ENCODE measurements around the gene RYR2.

Gene RYR2

DNA sequence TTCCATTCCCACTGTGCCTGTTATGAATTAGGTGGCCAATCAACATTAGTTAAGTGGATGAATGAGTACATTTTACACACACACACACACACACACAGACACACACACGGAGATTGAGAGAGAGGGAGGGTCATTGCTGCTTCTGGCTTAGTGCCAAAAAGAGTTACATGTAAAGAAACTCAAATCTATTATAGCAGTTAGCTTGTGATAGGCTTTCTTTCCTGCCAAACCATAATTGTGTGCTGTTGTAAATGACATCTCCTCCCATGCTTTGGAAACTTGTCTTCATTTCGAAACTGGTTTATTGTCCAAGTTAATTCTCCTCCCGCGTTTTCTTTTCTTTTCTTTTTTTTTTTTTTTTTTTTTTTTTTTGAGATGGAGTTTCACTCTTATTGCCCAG, 36.3 kb upstream of the RYR2 start:
- TF ChIP-seq SNAI2 (CRISPR knock-in tag; IDR thresholded peaks at IDR 0.05) (no peak), OSR1 (CRISPR knock-in tag; IDR thresholded peaks at IDR 0.05) (no peak), TCF4 (CRISPR knock-in tag; IDR thresholded peaks at IDR 0.05; ENCODE audit: borderline replicate concordance) (no peak), ZNF8 (CRISPR knock-in tag; IDR thresholded peaks at IDR 0.05) (no peak), CSDC2 (CRISPR knock-in tag; IDR thresholded peaks at IDR 0.05) (no peak), ZC3H10 (CRISPR knock-in tag; IDR thresholded peaks at IDR 0.05) (no peak), TOX (CRISPR knock-in tag; IDR thresholded peaks at IDR 0.05; ENCODE audit: borderline replicate concordance) (no peak), PPARA (CRISPR knock-in tag; IDR thresholded peaks at IDR 0.05; ENCODE audit: borderline replicate concordance) (no peak), ESRRG (CRISPR knock-in tag; IDR thresholded peaks at IDR 0.05) (no peak), BACH2 (CRISPR knock-in tag; IDR thresholded peaks at IDR 0.05; ENCODE audit: borderline replicate concordance) (no peak), ZFP30 (CRISPR knock-in tag; IDR thresholded peaks at IDR 0.05) (no peak), ISL1 (CRISPR knock-in tag; IDR thresholded peaks at IDR 0.05) (no peak)
- TF ChIP-seq, protein P1, sequence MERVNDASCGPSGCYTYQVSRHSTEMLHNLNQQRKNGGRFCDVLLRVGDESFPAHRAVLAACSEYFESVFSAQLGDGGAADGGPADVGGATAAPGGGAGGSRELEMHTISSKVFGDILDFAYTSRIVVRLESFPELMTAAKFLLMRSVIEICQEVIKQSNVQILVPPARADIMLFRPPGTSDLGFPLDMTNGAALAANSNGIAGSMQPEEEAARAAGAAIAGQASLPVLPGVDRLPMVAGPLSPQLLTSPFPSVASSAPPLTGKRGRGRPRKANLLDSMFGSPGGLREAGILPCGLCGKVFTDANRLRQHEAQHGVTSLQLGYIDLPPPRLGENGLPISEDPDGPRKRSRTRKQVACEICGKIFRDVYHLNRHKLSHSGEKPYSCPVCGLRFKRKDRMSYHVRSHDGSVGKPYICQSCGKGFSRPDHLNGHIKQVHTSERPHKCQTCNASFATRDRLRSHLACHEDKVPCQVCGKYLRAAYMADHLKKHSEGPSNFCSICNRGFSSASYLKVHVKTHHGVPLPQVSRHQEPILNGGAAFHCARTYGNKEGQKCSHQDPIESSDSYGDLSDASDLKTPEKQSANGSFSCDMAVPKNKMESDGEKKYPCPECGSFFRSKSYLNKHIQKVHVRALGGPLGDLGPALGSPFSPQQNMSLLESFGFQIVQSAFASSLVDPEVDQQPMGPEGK (CRISPR knock-in tag; IDR thresholded peaks at IDR 0.05; ENCODE audit: borderline replicate concordance): no peak
- TF ChIP-seq, protein P2, sequence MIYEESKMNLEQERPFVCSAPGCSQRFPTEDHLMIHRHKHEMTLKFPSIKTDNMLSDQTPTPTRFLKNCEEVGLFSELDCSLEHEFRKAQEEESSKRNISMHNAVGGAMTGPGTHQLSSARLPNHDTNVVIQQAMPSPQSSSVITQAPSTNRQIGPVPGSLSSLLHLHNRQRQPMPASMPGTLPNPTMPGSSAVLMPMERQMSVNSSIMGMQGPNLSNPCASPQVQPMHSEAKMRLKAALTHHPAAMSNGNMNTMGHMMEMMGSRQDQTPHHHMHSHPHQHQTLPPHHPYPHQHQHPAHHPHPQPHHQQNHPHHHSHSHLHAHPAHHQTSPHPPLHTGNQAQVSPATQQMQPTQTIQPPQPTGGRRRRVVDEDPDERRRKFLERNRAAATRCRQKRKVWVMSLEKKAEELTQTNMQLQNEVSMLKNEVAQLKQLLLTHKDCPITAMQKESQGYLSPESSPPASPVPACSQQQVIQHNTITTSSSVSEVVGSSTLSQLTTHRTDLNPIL (CRISPR knock-in tag; IDR thresholded peaks at IDR 0.05; ENCODE audit: low read depth): no peak
- TF ChIP-seq, protein P3, sequence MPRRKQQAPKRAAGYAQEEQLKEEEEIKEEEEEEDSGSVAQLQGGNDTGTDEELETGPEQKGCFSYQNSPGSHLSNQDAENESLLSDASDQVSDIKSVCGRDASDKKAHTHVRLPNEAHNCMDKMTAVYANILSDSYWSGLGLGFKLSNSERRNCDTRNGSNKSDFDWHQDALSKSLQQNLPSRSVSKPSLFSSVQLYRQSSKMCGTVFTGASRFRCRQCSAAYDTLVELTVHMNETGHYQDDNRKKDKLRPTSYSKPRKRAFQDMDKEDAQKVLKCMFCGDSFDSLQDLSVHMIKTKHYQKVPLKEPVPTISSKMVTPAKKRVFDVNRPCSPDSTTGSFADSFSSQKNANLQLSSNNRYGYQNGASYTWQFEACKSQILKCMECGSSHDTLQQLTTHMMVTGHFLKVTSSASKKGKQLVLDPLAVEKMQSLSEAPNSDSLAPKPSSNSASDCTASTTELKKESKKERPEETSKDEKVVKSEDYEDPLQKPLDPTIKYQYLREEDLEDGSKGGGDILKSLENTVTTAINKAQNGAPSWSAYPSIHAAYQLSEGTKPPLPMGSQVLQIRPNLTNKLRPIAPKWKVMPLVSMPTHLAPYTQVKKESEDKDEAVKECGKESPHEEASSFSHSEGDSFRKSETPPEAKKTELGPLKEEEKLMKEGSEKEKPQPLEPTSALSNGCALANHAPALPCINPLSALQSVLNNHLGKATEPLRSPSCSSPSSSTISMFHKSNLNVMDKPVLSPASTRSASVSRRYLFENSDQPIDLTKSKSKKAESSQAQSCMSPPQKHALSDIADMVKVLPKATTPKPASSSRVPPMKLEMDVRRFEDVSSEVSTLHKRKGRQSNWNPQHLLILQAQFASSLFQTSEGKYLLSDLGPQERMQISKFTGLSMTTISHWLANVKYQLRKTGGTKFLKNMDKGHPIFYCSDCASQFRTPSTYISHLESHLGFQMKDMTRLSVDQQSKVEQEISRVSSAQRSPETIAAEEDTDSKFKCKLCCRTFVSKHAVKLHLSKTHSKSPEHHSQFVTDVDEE (CRISPR knock-in tag; IDR thresholded peaks at IDR 0.05): no peak
- TF ChIP-seq, protein P4, sequence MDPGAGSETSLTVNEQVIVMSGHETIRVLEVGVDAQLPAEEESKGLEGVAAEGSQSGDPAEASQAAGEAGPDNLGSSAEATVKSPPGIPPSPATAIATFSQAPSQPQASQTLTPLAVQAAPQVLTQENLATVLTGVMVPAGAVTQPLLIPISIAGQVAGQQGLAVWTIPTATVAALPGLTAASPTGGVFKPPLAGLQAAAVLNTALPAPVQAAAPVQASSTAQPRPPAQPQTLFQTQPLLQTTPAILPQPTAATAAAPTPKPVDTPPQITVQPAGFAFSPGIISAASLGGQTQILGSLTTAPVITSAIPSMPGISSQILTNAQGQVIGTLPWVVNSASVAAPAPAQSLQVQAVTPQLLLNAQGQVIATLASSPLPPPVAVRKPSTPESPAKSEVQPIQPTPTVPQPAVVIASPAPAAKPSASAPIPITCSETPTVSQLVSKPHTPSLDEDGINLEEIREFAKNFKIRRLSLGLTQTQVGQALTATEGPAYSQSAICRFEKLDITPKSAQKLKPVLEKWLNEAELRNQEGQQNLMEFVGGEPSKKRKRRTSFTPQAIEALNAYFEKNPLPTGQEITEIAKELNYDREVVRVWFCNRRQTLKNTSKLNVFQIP (CRISPR knock-in tag; IDR thresholded peaks at IDR 0.05; ENCODE audit: borderline replicate concordance, low read depth): no peak
- TF ChIP-seq, protein P5, sequence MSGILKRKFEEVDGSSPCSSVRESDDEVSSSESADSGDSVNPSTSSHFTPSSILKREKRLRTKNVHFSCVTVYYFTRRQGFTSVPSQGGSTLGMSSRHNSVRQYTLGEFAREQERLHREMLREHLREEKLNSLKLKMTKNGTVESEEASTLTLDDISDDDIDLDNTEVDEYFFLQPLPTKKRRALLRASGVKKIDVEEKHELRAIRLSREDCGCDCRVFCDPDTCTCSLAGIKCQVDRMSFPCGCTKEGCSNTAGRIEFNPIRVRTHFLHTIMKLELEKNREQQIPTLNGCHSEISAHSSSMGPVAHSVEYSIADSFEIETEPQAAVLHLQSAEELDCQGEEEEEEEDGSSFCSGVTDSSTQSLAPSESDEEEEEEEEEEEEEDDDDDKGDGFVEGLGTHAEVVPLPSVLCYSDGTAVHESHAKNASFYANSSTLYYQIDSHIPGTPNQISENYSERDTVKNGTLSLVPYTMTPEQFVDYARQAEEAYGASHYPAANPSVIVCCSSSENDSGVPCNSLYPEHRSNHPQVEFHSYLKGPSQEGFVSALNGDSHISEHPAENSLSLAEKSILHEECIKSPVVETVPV (CRISPR knock-in tag; IDR thresholded peaks at IDR 0.05): no peak
- ATAC-seq: no peak

DNA sequence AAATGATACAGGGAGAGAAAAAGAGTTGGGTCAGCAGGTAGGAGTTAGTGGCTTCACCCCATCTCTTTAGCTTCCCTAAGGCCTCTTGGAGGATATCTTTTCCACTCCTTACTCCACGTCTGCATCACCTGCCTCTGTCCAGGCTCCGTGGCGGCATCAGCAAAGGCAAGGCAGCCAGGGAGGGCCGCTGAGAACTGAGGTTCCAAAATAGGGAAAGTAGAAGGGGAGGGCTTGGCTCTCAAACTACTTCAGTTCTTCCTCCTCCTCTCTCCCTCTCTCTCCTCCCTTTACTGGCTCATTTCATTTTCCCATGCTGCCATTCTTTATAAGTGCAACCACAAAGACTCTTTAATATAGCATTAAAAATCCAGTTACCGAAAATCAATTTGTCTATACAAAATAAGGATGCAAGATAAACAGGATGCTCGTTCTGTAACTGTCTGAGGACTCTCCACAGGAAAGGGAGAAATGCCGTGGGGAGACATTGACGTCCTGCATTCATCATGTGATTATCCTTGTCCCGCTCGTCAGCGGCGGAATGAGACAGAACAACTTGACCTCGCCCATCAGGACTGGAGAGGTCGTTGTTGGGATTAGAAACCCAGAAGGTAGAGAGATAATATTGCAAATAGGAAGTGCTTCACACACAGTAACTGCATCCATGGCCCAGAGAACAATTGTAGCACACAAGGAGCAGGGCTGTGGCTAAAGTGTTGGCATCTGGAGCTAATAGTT, 34.7 kb upstream of the RYR2 start:
- ATAC-seq: no peak

More for the DNA sequence above, 34.7 kb upstream of the RYR2 start:
- no peak for TF ChIP-seq BACH2 (CRISPR knock-in tag; IDR thresholded peaks at IDR 0.05; ENCODE audit: borderline replicate concordance)
- no peak for TF ChIP-seq TCF4 (CRISPR knock-in tag; IDR thresholded peaks at IDR 0.05; ENCODE audit: borderline replicate concordance)
- TF ChIP-seq ZNF8 (CRISPR knock-in tag; IDR thresholded peaks at IDR 0.05): no peak
- no peak for TF ChIP-seq RARB (CRISPR knock-in tag; IDR thresholded peaks at IDR 0.05)
- TF ChIP-seq ZFP30 (CRISPR knock-in tag; IDR thresholded peaks at IDR 0.05): no peak
- no peak for TF ChIP-seq ZNF565 (CRISPR knock-in tag; conservative IDR thresholded peaks at IDR 0.05; ENCODE audit: low read depth)
- TF ChIP-seq, protein P5 (CRISPR knock-in tag; IDR thresholded peaks at IDR 0.05): no peak
